ENCODE data around the gene NPC1.
"Not testable (repeated sequence)": the region's sequence is repeated elsewhere in the genome, so short reads cannot be mapped to it uniquely, and the experiment has no call there.

The NPC1 gene

GRCh38 chr18:23586249-23587196 lies at the start of gene NPC1:
TSS of gene NPC1 (minus strand) at chr18:23586506. CDS start at chr18:23586343, 163 bp downstream.
- peak; percentile 83 to 85 for DNase-seq (ENCODE audit: low read depth in 2 of 2, low spot score in 1 of 2)

- DNase-seq (ENCODE audit: low read depth in 2 of 2, low spot score in 1 of 2): no peak
These were observed 49.7 kb upstream of the NPC1 start for GRCh38 chr18:23636071-23636399.

GRCh38 chr18:23635283-23636070 lies 49.2 kb upstream of the NPC1 start:
- no peak for DNase-seq (ENCODE audit: low read depth in 2 of 2, low spot score in 1 of 2)

GRCh38 chr18:23634692-23635091 lies 48.4 kb upstream of the NPC1 start:
- DNase-seq (ENCODE audit: low read depth in 2 of 2, low spot score in 1 of 2): no peak

GRCh38 chr18:23632615-23633014 lies 46.3 kb upstream of the NPC1 start:
- DNase-seq (ENCODE audit: low read depth in 2 of 2, low spot score in 1 of 2): no peak

GRCh38 chr18:23631746-23632145 lies 45.4 kb upstream of the NPC1 start:
- no peak for DNase-seq (ENCODE audit: low read depth in 2 of 2, low spot score in 1 of 2)

GRCh38 chr18:23631312-23631711 lies 45.0 kb upstream of the NPC1 start:
- DNase-seq (ENCODE audit: low read depth in 2 of 2, low spot score in 1 of 2): no peak

GRCh38 chr18:23629444-23629946 lies 43.2 kb upstream of the NPC1 start:
- DNase-seq (ENCODE audit: low read depth in 2 of 2, low spot score in 1 of 2): no peak

- no peak for DNase-seq (ENCODE audit: low read depth in 2 of 2, low spot score in 1 of 2)
These were observed 41.7 kb upstream of the NPC1 start for GRCh38 chr18:23627970-23628369.

GRCh38 chr18:23627321-23627720 lies 41.0 kb upstream of the NPC1 start:
- DNase-seq (ENCODE audit: low read depth in 2 of 2, low spot score in 1 of 2): no peak

GRCh38 chr18:23626451-23627279 lies 40.4 kb upstream of the NPC1 start:
- DNase-seq (ENCODE audit: low read depth in 2 of 2, low spot score in 1 of 2): no peak

GRCh38 chr18:23623040-23623439 lies 36.7 kb upstream of the NPC1 start:
- no peak for DNase-seq (ENCODE audit: low read depth in 2 of 2, low spot score in 1 of 2)

- DNase-seq (ENCODE audit: low read depth in 2 of 2, low spot score in 1 of 2): no peak
These were observed 33.1 kb upstream of the NPC1 start for GRCh38 chr18:23619388-23619881.

GRCh38 chr18:23618862-23619387 lies 32.6 kb upstream of the NPC1 start:
- DNase-seq (ENCODE audit: low read depth in 2 of 2, low spot score in 1 of 2): no peak

GRCh38 chr18:23617412-23618014 lies 31.2 kb upstream of the NPC1 start:
- DNase-seq (ENCODE audit: low read depth in 2 of 2, low spot score in 1 of 2): no peak

- DNase-seq (ENCODE audit: low read depth in 2 of 2, low spot score in 1 of 2): no peak
These were observed 30.0 kb upstream of the NPC1 start for GRCh38 chr18:23616258-23616657.

- no peak for DNase-seq (ENCODE audit: low read depth in 2 of 2, low spot score in 1 of 2)
These were observed 28.6 kb upstream of the NPC1 start for GRCh38 chr18:23614891-23615290.

GRCh38 chr18:23614413-23614812 lies 28.1 kb upstream of the NPC1 start:
- no peak for DNase-seq (ENCODE audit: low read depth in 2 of 2, low spot score in 1 of 2)

- DNase-seq (ENCODE audit: low read depth in 2 of 2, low spot score in 1 of 2): not testable (repeated sequence)
These were observed 26.8 kb upstream of the NPC1 start for GRCh38 chr18:23613091-23613475.

- DNase-seq (ENCODE audit: low read depth in 2 of 2, low spot score in 1 of 2): no peak
These were observed 26.3 kb upstream of the NPC1 start for GRCh38 chr18:23612434-23613090.
